Astrocyte (in vitro differentiated cells and primary cell): Measurements from ENCODE around the gene GMCL2.

Experiments
- EZH2 ChIP-seq: IDR thresholded peaks from 2 replicates; pipeline ENCODE4 v1.6.1; 2012; ENCODE audit warnings: mild to moderate bottlenecking, low read length, inconsistent platforms; ENCODE audit not compliant: insufficient read depth
- TF ChIP-seq, protein P1 (sequence below): IDR thresholded peaks from 2 replicates; pipeline ENCODE4 v1.5.1; 2011; ENCODE audit warnings: low read depth, mild to moderate bottlenecking, inconsistent platforms, low read length, moderate library complexity; ENCODE audit not compliant: insufficient read depth

DNA sequence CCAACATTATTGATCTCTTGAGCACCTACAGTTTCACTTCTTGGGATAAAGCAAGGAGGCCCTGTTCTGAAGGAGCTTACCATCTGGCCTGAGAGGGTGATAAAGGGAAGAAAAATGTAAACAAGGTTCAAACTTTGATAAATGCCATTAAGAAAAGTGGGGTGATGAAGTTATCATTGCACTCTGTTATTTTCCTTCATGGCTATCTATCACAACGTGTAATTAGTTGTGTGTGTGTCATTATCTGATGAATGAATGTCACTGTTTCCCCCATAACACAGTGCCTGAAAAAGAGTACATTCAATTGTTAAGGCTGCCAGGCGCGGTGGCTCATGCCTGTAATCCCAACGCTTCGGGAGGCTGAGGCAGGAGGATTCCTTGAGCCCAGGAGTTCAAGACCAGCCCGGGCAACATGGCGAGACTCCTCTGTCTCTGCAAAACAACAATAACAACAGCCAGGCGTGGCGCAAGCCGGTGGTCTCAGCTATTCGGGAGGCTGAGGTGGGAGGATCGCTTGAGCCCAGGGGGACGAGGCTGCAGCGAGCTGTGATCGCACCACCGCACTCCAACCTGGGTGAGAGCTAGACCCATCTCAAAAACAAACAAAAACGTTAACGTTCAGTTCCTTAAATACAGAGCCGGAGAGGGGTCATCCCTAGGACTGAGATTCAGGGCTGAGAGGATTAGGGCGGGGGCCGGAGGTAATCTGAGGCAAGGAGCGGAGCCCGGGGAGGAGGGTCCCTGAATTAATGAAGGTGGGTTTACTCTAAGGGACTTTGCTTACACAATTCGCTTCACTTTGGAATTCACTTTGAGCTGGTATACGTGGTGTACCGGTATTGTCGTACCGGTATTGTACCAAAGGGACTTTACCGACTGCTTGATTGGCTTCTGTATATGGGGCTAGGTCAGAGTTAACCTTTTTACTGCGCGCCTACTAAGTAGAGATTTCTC lies 34.4 kb downstream of the GMCL2 start:
- TF ChIP-seq, protein P1, sequence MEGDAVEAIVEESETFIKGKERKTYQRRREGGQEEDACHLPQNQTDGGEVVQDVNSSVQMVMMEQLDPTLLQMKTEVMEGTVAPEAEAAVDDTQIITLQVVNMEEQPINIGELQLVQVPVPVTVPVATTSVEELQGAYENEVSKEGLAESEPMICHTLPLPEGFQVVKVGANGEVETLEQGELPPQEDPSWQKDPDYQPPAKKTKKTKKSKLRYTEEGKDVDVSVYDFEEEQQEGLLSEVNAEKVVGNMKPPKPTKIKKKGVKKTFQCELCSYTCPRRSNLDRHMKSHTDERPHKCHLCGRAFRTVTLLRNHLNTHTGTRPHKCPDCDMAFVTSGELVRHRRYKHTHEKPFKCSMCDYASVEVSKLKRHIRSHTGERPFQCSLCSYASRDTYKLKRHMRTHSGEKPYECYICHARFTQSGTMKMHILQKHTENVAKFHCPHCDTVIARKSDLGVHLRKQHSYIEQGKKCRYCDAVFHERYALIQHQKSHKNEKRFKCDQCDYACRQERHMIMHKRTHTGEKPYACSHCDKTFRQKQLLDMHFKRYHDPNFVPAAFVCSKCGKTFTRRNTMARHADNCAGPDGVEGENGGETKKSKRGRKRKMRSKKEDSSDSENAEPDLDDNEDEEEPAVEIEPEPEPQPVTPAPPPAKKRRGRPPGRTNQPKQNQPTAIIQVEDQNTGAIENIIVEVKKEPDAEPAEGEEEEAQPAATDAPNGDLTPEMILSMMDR, result no peak
- no peak for TF ChIP-seq EZH2
